Lower lobe of right lung (tissue), 2 donors: ENCODE results near the gene TTLL10. TPM values are rescaled to one million over a fixed set of nuclear protein-coding genes. Genes with fewer than 3 reads are reported as not detected.
A peak's percentile ranks its signal among the peaks of the same experiment; 100 is the strongest.

ENCODE experiments used
- ATAC-seq, 2 donors: fragments of 200-7000 bp; cut with Tn5 transposase; one replicate each; pipeline ENCODE4 v1.9.1; 2020 to 2022; ENCODE audit warnings: mild to moderate bottlenecking in 2 of 2, moderate library complexity in 2 of 2
- DNase-seq: peaks from one replicate; pipeline ENCODE4 v3.0.0-alpha.2; 2020
- H3K27ac ChIP-seq: fragments of 200-600 bp; one replicate; pipeline ENCODE4 v1.8.0; 2022
- H3K27me3 ChIP-seq: fragments of 200-600 bp; one replicate; pipeline ENCODE4 v1.8.0; 2022; ENCODE audit warnings: low read depth
- H3K36me3 ChIP-seq: fragments of 200-600 bp; one replicate; pipeline ENCODE4 v1.8.0; 2022; ENCODE audit warnings: mild to moderate bottlenecking
- H3K4me1 ChIP-seq: fragments of 200-600 bp; one replicate; pipeline ENCODE4 v1.8.0; 2022
- H3K4me3 ChIP-seq: fragments of 200-600 bp; one replicate; pipeline ENCODE4 v1.8.0; 2022; ENCODE audit warnings: mild to moderate bottlenecking
- H3K9me3 ChIP-seq: fragments of 200-600 bp; one replicate; pipeline ENCODE4 v1.8.0; 2022
- intact Hi-C: fragments of 100-400 bp; cut with DNase I; formaldehyde crosslinking; loops from one replicate; pipeline ENCODE4 v1.11.0; 2022
- total RNA-seq: library from RNA; stranded (reverse); fragmentation: NEBNext Ultra II Directional; extraction: Animal tissue kit (Norgen Biotek cat#: 25700); gene quantifications from one replicate; pipeline ENCODE4 v1.2.1, GENCODE V29; 2021
- TF ChIP-seq, protein P1 (sequence below): fragments of 200-600 bp; IDR thresholded peaks from one replicate; pipeline ENCODE4 v1.8.0; 2022; ENCODE audit warnings: antibody characterized with exemption, mild to moderate bottlenecking
- donor health status: DM: no; HTN: yes; CAD: no; lungs with severe emphysema.

TTLL10 gene
- total RNA-seq, 1 donor from 2014 or later: 6.6 TPM

DNA sequence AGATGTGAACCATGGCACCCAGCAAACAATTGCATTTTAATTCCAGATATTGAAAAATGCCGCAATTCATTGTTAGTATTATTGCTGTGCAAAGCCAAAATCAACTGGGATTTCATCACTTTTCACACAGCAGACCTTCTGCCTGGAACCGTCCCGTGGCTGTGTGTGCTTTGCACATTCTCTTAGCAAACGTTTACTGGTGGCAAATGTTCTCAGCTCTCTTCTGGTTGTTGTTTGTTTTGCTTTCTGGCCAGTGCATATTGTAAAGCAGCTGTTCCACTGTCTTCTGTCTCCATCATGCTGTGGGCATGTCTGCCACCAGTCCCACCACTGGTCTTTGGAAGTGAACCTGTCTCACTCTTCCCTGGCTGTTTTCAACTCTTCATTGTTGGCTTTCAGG lies 19.8 kb upstream of the TTLL10 start:
- H3K4me3 ChIP-seq: no peak overlapping the region
- ATAC-seq (no peak), DNase-seq (no peak)
- TF ChIP-seq, protein P1, sequence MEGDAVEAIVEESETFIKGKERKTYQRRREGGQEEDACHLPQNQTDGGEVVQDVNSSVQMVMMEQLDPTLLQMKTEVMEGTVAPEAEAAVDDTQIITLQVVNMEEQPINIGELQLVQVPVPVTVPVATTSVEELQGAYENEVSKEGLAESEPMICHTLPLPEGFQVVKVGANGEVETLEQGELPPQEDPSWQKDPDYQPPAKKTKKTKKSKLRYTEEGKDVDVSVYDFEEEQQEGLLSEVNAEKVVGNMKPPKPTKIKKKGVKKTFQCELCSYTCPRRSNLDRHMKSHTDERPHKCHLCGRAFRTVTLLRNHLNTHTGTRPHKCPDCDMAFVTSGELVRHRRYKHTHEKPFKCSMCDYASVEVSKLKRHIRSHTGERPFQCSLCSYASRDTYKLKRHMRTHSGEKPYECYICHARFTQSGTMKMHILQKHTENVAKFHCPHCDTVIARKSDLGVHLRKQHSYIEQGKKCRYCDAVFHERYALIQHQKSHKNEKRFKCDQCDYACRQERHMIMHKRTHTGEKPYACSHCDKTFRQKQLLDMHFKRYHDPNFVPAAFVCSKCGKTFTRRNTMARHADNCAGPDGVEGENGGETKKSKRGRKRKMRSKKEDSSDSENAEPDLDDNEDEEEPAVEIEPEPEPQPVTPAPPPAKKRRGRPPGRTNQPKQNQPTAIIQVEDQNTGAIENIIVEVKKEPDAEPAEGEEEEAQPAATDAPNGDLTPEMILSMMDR: no peak
- intact Hi-C loops: no loop called here
- no peaks in the 10 kb centered on the region for H3K36me3 ChIP-seq
- peaks cover 8% of the 10 kb centered on the region for H3K4me1 ChIP-seq
- H3K27me3 ChIP-seq: no peaks in the 10 kb centered on the region
- no peak overlapping the region for H3K27ac ChIP-seq
- no peaks in the 10 kb centered on the region for H3K9me3 ChIP-seq

DNA sequence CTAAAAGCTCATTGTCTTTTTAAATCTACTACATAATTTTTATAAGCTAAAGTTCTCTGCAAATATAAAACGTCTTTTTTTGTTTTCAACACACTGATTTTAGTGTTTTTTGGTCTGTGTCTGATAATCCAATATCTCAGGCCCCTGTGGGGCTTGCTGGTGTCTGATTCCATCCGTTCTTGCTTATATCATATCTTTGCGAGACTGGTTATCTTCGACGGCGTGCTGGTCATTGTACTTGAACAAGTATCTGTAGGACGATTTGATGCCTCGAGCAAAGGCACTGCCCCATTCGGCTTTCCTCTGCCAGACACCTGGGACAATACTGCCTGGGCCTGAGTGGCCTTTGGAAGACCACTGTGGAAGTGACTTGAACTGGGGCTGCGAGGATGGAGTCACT lies 18.4 kb upstream of the TTLL10 start:
- TF ChIP-seq, protein P1: no peak
- H3K36me3 ChIP-seq: no peaks in the 10 kb centered on the region
- DNase-seq (no peak), ATAC-seq (no peak)
- no peak overlapping the region for H3K4me3 ChIP-seq
- peaks cover 12% of the 10 kb centered on the region for H3K4me1 ChIP-seq
- H3K27ac ChIP-seq: no peak overlapping the region
- intact Hi-C loops: no loop called here
- H3K27me3 ChIP-seq: no peaks in the 10 kb centered on the region
- H3K9me3 ChIP-seq: no peaks in the 10 kb centered on the region

DNA sequence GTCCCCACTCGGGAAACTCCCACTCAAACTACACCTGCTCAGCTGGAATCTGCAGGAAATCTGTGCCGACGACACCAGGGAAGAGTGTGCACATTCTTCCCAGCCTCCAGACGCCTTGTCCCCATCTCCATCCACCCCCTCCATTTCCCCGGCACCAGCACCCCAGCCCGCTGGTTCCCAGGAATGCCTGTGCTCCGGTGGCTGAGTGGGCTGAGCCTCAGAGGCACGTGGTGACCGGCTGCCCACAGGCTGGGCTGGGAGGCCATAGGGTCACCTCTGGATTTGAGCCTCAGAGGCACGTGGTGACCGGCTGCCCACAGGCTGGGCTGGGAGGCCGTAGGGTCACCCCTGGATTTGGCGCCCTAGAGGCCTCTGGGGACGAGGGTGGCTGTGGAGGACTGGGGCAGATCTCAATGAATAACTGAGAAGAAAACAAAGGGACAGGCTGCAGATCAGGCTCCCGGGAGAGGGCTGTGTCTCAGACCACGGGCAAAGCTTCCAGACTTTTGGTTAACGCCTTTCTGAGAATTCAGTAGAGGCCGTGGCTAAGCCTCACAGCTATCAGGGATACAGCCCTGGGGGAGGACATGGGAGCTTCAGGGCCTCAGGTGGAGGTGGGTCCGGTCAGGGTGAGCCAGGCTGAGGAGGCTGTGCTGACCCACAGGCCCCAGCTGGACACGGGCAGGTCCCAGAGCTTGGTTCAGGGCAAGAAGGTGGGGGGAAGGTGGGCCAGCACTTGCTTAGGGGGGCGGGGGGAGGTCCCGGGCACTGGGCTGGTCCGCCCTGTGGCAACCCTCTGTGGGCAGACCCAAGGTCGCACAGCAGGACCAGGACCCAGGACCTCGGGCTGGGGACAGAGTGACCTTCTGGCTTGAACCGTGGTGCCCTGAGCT lies 17.3 kb upstream of the TTLL10 start:
- Histone ChIP-seq H3K27ac (no peak overlapping the region), H3K9me3 (no peaks in the 10 kb centered on the region), H3K36me3 (no peaks in the 10 kb centered on the region), H3K4me1 (peaks cover 12% of the 10 kb centered on the region), H3K27me3 (no peaks in the 10 kb centered on the region), H3K4me3 (no peak overlapping the region)
- ATAC-seq (no peak), DNase-seq (no peak)
- intact Hi-C loops: no loop called here
- TF ChIP-seq, protein P1: no peak

DNA sequence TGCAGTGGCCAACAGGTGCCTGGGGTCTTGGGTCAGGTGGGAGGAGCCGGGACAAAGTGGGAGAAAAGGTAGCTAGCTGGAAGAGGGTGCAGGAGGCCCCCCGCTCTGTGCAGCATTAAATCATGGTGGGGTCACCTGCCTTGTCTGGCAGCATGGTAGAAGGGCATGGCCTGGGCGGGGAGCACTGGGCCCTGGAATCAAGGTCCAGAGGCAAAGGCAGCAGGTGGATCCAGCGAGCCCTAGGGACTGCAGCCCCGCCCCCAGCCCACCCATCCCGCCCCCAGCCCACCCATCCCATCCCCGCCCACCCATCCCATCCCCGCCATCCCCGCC lies 16.7 kb upstream of the TTLL10 start:
- no peaks in the 10 kb centered on the region for H3K36me3 ChIP-seq
- ATAC-seq (peak in 1 of 2 donors; percentile 13), DNase-seq (no peak)
- H3K4me3 ChIP-seq: no peak overlapping the region
- peaks cover 12% of the 10 kb centered on the region for H3K4me1 ChIP-seq
- TF ChIP-seq, protein P1: no peak
- H3K27ac ChIP-seq: no peak overlapping the region
- H3K9me3 ChIP-seq: no peaks in the 10 kb centered on the region
- intact Hi-C loops: no loop called here
- H3K27me3 ChIP-seq: no peaks in the 10 kb centered on the region

DNA sequence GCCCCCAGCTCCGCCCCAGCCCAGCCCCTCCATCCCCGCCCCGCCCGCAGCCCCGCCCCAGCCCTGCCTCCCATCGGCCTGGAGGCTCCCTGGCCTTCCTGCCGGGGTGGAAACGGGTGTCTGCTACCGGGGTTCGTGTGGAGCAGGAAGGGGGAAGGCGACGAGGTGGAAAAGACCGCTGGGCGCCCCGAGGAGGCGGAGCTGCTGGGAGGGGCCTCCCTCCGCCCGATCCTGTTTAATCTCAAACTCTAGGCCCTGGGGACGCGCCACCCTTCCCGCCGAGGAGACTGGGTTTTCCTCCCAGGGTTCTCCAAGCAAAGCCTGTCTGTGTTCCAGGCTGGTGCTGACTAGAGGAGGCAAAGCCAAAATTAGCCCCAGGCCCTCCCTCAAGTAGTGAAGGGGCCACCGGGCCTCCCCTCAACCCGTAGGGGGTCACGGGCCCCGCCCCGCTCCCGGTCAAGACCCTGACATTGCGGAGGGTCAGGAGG lies 16.2 kb upstream of the TTLL10 start:
- H3K27me3 ChIP-seq: no peaks in the 10 kb centered on the region
- H3K4me3 ChIP-seq: peak overlapping the region; percentile 73
- intact Hi-C loops: no loop called here
- peak overlapping the region; percentile 97 for H3K27ac ChIP-seq
- ATAC-seq: peak; percentile 94 to 95
- no peaks in the 10 kb centered on the region for H3K36me3 ChIP-seq
- H3K4me1 ChIP-seq: peaks cover 12% of the 10 kb centered on the region
- peak; percentile 94 for DNase-seq
- TF ChIP-seq, protein P1: no peak
- no peaks in the 10 kb centered on the region for H3K9me3 ChIP-seq
